HG03045 (cell line): ENCODE data around the gene CYTH4.
"Not testable (repeated sequence)": the region's sequence is repeated elsewhere in the genome, so short reads cannot be mapped to it uniquely, and the experiment has no call there.

Experiments
- ATAC-seq: cut with Tn5 transposase; IDR thresholded peaks from one replicate; pipeline ENCODE4 v1.9.1; 2021; ENCODE audit warnings: mild to moderate bottlenecking, moderate library complexity; ENCODE audit not compliant: unreplicated experiment

CYTH4 gene

DNA sequence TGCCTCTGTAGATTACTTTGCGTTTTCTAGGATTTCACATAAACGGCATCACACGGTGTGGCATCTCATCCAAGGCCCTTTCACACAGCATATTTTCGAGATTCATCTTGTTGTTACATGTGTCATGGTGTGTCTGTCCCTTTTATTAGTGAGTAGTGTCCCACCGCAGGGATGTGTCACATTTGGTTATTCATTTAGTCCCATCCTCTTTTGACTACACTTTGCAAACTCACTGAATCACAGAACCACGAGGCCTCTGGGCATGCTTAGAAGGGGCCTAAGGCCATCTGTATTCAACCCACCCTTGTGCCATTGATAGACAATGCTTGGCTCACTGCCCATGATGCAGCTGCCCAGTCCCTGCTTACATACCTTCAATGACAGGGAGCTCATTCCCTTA lies 34.1 kb upstream of the CYTH4 start:
- no peak for ATAC-seq

DNA sequence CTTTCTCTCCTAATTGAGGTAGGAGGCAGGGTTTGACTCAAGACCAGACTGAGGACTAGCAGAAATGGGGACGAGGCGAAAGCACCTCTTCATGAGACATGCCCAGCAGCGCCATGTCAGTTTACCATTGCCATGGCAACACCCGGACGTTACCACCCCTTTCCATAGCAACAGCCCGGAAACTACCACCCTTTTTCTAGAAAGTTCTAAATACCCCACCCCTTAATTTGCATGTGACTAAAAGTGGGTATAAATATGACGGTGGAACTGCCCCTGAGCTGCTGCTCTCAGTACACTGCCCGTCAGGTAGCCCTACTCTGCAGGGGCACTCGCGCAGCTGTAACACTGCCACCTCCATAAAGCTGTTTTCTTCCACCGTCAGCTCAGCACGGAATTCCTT lies 32.3 kb upstream of the CYTH4 start:
- ATAC-seq: no peak

DNA sequence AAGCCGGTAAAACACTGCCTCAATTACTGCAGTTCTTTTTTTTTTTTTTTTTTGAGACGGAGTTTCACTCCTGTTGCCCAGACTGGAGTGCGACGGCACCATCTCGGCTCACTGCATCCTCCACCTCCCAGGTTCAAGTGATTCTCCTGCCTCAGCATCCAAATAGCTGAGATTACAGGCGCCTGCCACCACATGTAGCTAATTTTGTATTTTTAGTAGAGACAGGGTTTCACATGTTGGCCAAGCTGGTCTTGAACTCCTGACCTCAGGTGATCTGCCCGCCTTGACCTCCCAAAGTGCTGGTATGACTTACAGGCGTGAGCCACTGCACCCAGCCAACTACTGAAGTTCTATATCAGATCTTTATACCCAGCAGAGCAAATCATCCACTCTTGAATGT lies 30.5 kb upstream of the CYTH4 start:
- not testable (repeated sequence) for ATAC-seq

DNA sequence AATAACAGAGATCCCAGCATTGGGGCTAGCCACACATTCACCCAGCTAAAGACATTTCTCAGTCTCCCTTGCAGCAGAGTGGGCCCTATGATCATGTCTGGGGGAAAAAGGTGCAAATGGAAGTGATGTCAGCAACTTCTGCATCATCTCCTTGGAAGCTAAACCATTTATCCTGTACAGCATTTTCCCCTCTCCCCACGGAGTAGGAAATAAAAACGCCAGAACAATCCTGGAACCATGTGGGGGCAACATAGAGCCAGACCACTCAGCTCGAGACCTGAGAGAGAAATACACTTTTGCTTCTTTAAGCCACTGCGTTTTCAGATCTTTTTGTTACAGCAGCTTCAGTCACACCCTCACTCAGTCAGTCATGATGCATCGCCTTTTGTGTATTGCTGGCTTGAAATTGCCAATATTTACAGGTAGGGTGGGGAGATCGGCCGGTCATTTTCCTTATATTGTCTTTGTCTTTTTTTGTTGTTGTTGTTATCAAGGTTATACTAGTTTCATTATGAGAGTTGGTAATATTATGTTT lies 29.1 kb upstream of the CYTH4 start:
- ATAC-seq: no peak

DNA sequence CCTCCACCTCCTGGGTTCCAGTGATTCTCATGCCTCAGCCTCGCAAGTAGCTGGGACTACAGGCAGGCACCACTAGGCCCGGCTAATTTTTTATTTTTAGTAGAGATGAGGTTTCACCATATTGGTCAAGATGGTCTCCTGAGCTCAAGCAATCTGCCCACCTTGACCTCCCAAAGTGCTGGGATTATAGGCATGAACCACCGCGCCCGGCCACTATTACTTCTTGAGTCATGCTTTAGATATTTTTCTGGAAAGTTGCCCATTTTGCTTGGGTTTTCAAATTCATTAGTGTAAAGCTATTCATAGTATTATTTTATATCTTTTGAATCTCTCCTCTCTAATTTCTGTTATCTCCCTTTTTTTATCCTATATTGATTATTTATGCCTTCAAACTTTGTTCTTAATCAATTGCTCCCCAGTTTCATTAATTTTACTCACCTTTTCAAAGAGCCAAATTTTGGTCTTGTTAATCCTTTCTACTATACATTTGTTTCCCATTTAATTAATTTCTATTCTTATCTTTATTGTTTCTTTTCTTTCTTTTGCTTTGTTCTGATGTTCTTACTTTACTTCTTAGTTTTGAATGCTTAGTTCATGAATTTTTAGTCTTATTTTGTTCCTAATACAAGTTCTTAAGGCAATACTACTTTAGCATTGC lies 28.0 kb upstream of the CYTH4 start:
- no peak for ATAC-seq

DNA sequence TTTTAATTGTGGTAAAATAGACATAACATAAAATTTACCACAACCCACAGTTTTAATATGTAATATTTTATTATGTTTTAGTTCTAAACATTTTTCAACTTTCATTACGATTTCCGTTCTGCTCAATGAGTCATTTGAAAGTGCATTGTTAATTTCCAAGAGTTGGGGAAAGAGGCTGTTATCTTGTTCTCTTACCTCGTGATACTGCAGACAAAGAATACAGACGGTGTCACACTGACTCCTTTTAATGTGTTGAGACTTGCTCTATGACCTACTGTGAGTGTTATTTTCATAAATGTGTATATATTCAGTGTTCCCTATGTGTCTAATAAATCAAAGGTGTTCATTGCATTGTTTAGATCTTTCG lies 27.5 kb upstream of the CYTH4 start:
- ATAC-seq: no peak

DNA sequence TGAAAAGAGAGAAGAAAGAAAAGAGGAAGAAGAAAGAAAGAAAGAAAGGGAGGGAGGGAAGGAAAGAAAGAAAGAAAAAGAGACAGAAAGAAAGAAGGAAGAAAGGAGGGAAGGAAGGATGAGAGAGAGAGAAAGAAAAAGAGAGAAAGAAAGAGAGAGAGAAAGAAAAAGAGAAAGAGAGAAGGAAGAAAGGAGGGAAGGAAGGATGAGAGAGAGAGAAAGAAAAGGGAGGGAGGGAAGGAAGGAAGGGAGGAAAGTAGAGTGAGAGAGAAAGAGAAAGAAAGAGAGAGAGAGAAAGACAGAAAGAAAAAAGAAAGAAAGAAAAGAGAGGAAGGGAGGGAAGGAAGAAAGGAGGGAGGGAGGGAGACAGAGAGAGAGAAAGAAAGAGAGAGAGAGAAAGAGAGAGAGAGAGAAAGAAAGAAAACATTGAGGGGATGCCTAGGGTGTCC lies 26.7 kb upstream of the CYTH4 start:
- ATAC-seq: no peak

DNA sequence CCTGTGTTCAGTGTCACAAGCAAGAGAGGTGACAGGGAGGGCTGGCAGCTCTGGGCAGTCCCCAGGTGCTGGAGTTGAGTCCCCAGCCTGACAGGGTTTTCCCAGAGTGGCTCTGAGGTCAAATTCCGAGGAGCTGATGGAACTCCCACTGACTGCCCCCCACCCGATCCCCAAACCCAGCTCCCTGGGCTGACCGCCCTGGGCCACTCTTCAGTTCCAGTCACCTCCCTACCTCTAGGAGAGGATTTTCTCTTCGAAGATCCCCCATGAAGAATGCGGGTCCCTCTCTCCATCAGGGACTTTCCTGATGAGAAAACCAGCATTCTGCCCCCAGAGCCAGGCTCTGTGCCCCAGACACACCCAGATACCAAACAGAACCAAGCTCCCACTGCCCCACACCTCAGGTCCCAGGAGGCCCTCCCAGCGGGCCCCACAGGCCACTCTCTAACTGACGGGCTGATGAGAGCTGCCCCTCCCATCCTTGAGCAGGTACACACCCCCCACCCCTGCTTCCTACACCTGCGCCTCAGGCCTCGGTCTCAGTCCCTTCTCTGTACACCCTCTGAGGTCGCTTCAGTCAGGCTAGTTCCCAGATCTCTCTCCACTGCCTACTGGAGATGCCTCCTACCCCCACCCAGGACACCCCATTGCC lies 26.1 kb upstream of the CYTH4 start:
- ATAC-seq: no peak

DNA sequence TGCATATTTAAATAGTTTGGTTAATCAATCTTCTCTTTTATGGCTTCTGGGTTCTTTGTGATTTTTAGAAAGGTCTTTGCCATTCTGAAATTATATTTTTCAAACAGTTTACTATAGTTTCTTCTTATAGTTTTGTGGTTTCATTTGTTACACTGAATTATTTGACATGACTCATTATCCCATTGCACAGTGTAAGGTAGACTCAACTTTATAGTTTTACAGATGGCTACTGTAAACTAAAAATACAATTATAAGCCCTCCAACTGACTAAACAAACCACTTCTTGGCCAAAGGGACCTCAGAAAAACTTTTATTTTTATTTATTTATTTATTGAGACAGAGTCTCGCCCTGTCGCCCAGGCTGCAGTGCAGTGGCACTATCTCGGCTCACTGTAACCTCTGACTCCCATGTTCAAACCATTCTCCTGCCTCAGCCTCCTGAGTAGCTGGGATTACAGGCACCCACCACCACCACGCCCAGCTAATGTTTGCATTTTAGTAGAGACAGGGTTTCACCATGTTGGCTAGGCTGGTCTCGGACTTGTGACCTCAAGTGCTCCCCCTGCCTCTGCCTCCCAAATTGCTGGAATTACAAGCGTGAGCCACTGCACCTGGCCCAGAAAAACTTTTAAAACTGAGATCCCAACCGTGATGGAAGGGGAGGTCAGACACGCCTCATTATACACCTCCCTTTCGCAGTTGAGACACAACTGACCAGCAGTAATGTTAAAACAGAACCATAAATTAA lies 24.1 kb upstream of the CYTH4 start:
- no peak for ATAC-seq

DNA sequence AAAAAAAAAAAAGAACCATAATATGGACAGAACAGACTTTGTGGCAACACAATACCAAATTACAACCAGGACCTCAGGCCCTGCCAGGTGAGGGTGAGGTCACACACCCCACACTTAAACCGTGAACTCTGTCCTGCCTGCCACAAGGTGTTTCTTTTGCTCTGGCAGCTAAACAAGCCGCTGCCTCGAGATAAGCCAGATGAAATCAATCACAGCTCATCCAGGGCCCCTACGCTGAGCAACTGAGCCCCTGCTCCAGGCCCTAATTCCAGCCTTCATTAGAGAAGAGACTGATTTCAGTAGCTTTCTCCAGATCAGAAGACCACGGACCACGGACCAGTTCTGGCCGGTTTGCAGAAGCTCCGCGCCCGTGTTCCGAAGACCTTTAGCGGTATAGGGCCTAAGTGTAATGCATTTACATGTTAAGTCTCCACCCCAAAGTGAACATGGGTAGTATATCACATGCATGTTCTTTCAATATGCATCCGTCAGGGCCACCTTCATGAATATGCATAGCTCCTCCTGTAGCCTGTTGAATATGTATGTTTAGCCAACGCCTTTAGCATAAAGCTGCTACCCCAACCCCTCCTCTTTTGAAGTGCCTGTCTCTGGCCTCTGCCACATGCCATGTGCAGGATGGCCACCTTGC lies 23.4 kb upstream of the CYTH4 start:
- ATAC-seq: no peak

DNA sequence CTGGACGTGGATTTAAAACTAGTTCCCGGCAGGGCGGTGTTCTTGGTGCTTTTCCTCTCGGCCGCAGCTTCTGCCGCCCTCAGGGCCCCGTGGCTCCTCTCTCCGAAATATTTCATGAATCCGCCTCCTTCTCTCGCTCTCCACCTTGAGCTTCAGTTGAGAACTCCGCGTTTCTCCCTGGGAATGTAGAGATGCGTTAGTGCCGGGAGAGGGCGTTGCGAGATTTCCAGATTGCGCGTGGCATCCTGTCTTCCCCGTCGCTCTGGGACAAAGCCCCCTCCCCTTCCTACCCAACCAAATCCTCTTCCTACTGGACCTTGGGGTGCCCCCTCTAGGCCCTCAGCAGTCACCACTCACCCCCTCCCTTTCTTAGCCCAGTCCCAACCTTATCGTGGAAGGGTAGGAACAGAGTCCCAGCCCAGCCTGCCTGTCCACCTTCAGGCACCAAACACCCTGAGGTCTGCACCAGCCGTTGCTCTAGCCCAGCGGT lies 22.7 kb upstream of the CYTH4 start:
- no peak for ATAC-seq

DNA sequence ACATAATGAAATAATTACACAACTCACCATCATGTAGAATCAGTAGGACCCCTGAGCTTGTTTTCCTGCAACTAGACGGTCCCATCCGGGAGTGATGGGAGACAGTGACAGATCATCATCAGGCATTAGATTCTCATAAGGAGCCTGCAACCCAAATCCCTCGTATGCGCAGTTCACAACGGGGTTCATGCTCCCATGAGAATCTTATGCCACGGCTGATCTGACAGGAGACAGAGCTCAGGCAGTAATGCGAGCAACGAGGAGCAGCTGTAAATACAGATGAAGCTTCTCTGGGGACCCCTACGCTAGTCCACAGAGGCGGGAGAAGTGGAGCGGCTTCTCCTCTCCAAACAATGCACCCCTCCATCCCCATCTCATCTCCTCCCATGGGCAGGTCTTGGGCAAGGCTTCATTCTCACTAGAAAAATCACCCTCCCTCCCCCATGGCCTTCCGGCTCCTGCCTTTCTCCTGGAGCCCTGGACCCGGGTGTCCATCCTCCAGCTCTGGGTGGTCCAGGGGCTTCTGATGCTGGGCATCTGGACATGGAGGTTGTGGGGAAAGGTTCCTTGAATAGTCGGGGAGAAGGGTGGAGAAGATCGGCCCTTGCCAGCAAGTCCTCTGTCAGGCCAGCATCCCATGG lies 22.0 kb upstream of the CYTH4 start:
- ATAC-seq: no peak

DNA sequence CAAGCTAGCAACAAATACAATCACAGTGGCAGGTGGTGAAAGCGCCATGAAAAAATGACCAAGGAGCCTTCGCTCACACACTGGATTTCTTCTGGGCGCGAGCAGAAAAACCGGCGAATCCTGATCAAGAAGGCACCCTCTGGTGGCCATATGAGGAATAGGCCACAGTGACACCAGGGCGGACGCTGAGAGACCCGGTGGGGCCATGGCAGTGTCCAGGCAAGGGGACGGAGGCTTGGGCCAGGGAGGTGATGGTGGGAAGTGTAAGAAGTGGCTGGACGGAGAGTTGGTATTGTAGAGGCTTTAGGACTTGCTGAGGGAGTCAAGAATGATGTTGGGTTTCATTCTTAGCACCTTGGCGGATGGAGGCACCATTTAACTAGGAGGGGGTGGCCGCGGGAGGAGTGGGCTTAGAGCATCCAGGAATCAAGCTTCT lies 21.4 kb upstream of the CYTH4 start:
- ATAC-seq: no peak

DNA sequence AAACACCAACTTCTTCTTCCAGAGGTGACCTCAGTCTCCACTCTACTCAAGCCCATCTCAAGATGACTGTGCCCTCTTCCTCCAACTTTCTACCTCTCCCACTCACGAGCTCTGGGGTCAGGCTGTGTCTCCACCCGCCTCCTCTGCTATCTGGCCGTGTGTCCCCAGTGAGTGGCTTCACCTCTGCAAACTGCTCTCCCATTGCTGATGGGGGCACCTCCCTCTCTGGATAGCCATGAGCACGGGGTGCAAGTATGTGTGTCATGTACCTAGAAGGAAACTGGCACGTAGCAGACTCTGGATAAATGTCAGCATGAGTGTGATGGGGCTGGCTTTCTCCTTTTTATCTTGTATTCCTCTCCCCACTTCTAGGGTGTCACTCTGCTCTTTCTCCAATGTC lies 20.0 kb upstream of the CYTH4 start:
- ATAC-seq: no peak

DNA sequence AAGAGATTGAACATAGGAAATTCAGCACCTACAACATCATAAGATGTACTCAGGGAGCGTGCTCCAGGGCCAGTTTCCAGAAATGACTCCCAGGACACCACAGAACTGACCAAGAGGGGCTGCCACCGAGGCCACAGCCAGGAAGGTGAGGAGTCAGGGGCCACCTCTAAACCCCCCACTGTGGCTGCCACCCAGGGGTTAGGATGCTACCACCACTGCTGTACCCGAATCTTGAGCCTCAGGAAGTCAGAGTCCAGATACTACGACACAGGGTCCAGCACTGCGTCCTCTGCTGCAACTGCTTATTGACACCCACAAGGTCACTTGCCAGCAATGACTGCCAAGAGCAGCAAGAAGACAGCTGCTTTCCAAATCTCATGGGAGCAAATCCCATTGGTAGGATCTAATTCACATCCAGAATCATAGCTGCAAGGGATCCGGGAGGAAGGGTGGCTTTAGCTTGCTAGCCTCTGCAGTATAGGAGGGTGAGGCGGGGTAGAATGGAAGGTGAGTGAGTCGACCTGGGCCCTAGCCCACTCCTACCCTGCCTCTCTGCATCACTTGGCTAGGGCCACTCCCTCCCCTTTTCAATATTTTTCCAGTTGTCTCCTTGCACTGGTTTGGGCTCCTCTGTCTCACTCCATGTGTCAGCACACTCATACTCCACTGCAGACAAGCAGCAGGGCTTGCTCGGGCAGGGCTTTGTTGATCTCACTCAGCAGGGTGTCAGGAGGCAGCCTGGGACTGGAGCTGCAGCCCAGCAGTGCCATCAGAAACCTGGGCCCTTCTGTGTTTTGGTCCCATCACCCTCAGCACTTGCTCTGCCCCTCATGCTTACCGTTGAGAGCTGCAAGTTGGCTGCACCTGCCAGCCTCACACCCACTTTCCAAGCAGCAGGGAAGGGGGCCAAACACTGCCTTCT lies 18.1 kb upstream of the CYTH4 start:
- no peak for ATAC-seq

DNA sequence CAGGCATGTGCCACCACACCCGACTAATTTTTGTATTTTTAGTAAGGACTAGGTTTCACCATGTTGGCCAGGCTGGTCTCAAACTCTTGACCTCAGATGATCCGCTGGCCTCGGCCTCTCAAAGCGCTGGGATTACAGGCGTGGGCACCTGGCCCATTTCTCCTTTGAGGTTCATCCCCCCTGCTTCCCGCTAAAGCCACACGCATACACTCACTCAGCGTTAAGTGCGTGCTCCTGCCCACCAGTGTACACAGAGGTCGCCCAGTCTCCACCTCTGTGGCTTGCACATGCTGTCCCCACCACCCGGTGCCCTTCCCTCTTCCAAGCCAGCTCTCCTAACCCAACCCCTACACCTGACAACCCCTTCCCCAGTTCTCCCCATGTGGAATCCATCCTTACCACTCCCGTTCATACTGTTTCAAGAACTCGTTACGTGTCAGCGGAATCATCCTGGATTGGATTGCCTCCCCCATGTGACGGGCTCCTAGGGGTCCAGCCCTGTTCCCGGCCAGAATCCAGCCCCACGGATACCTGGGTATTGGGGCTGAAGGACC lies 15.7 kb upstream of the CYTH4 start:
- ATAC-seq: peak; percentile 21

DNA sequence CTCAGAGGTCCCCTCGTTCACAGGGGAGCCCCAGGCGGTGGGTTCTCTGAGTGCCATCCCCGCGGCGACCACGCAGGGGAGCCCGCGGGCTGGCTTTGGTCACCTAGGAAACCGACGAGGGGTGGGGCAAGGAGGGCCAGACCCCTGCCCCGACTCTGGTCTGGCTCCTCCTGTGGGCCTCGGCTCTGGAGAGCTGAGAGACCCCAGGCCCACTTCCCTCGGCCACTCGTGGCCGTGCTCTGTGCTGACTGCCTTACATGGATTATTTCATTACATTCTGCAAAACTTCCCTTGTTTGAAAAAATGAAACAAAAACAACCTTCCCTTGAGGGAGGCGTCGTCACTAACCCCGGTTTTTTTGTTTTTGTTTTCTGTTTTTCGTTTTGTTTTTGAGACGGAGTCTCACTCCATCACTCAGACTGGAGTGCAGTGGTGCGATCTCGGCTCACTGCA lies 15.1 kb upstream of the CYTH4 start:
- peak; percentile 73 for ATAC-seq

DNA sequence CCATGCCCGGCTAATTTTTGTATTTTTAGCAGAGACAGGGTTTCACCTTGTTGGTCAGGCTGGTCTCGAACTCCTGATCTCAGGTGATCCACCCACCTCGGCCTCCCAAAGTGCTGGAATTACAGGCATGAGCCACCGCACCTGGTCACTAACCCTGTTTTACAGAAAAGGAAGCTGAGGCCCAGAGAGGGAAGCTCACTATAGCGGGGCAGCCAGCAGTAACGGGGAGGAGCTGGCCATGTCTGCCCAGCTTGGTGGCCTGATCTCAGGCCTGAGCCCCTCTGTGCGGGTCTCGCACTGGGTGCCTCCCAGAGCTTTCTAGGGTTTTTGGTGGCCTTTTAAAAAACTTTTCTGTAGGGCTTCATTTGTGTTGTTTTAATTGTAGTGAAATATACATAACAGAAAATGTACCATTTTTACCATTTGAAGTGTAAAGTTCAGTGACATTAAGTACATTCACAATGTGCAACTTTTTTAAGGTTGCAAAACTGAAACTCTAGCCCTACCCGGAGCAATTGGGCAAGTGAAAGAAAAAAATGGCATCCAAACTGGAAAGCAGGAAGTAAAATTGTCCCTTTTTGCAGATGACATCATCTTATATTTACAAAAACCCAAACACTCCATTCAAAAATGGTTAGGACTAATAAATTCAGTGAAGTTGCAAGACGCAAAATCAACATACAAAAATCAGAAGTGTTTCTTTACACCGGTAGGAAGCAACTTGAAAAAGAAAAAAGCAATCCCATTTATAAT lies 14.5 kb upstream of the CYTH4 start:
- ATAC-seq: no peak
